ENCODE measurements around the gene EXOC3.
"Not testable (repeated sequence)": the region's sequence is repeated elsewhere in the genome, so short reads cannot be mapped to it uniquely, and the experiment has no call there.

EXOC3 gene
- 13.8 to 58.9 (median 44.8) reads per million in 18 experiments for total RNA-seq

GRCh38 chr5:442335-443238, at the start of gene EXOC3:
Gene EXOC3, plus strand, starts transcription at chr5:443176. Its CDS starts 3,030 bp downstream, at chr5:446206.
- DNase-seq: peak; percentile 69 to 81

- no peak for DNase-seq
Measured at GRCh38 chr5:393846-394275, 49.1 kb upstream of the EXOC3 start.

GRCh38 chr5:394671-395155, 48.3 kb upstream of the EXOC3 start:
- DNase-seq: no peak

GRCh38 chr5:395156-395920, 47.6 kb upstream of the EXOC3 start:
- peak in 1 of 2 donors; percentile 50 for DNase-seq

- DNase-seq: no peak
Measured at GRCh38 chr5:395921-396530, 47.0 kb upstream of the EXOC3 start.

GRCh38 chr5:396531-396961, 46.4 kb upstream of the EXOC3 start:
- no peak for DNase-seq

GRCh38 chr5:398141-398474, 44.9 kb upstream of the EXOC3 start:
- DNase-seq: not testable (repeated sequence)

GRCh38 chr5:398475-399295, 44.3 kb upstream of the EXOC3 start:
- DNase-seq: no peak

- DNase-seq: peak; percentile 86 to 93
Measured at GRCh38 chr5:399296-400281, 43.4 kb upstream of the EXOC3 start.

- DNase-seq: no peak
Measured at GRCh38 chr5:400282-401145, 42.5 kb upstream of the EXOC3 start.

GRCh38 chr5:401146-402034, 41.6 kb upstream of the EXOC3 start:
- DNase-seq: no peak

GRCh38 chr5:402219-402614, 40.8 kb upstream of the EXOC3 start:
- not testable (repeated sequence) for DNase-seq

GRCh38 chr5:402615-403359, 40.2 kb upstream of the EXOC3 start:
- peak; percentile 51 to 79 for DNase-seq

GRCh38 chr5:403995-404394, 39.0 kb upstream of the EXOC3 start:
- no peak for DNase-seq

GRCh38 chr5:404666-405241, 38.2 kb upstream of the EXOC3 start:
- no peak for DNase-seq

- no peak for DNase-seq
Measured at GRCh38 chr5:405421-405820, 37.6 kb upstream of the EXOC3 start.

- no peak for DNase-seq
Measured at GRCh38 chr5:406041-406440, 36.9 kb upstream of the EXOC3 start.

- DNase-seq: no peak
Measured at GRCh38 chr5:407051-407450, 35.9 kb upstream of the EXOC3 start.
